H1 (cell line): Measurements from ENCODE around the gene CLCA4. TPM values are rescaled to one million over a fixed set of nuclear protein-coding genes. Genes with fewer than 3 reads are reported as not detected.

Source experiments
- BCL11A ChIP-seq, 2 experiments: IDR thresholded peaks; one replicate each; pipeline ENCODE4 v1.6.1; 2011; ENCODE audit warnings: low read depth in 2 of 2, low read length in 2 of 2, mild to moderate bottlenecking in 2 of 2
- BRCA1 ChIP-seq: IDR thresholded peaks from 2 replicates; pipeline ENCODE4 v1.6.1; 2012; ENCODE audit warnings: low read depth, low read length, improper control_type of control experiment
- GTF2F1 ChIP-seq: IDR thresholded peaks from 2 replicates; pipeline ENCODE4 v1.6.1; 2012; ENCODE audit warnings: low read depth, low read length, improper control_type of control experiment, borderline replicate concordance
- SP2 ChIP-seq: IDR thresholded peaks from 2 replicates; pipeline ENCODE4 v1.6.1; 2012; ENCODE audit warnings: mild to moderate bottlenecking, low read length, inconsistent platforms
- polyA plus RNA-seq, 7 experiments: library from polyadenylated mRNA; depleted of rRNA in 3 of 7; stranded (reverse) in 5 of 7; unstranded in 2 of 7; fragments of >200 nt in 5 of 7; fragments of 200-250 nt in 2 of 7; gene quantifications; 1 replicate in 5 of 7; 2 replicates in 1 of 7; 4 replicates in 1 of 7; pipeline versions ENCODE4 v1.2.1 to v1.2.3, GENCODE V29; 2011 to 2013; ENCODE audit warnings: missing spikeins in 2 of 7, mixed read lengths in 2 of 7
- total RNA-seq: library from RNA; stranded (reverse); fragmentation: NEBNext Ultra II Directional; extraction: Animal tissue kit (Norgen Biotek cat#: 25700); gene quantifications from 2 replicates; pipeline ENCODE4 v1.2.1, GENCODE V29; 2021
- TF ChIP-seq, protein P1 (sequence below): fragments of 300-600 bp; sonication (generic); IDR thresholded peaks from 2 replicates; pipeline ENCODE4 v1.7.1; 2012; ENCODE audit warnings: low read length, moderate library complexity, mild to moderate bottlenecking, inconsistent platforms; ENCODE audit not compliant: insufficient replicate concordance
- TF ChIP-seq, protein P2 (sequence below): IDR thresholded peaks from 2 replicates; pipeline ENCODE4 v1.6.1; 2012; ENCODE audit warnings: inconsistent platforms

CLCA4 gene
- total and polyA plus RNA-seq, 2 of the 8 experiments (the other 6 are each of a cell fraction or from before 2014, with no cell fraction given): not detected

DNA sequence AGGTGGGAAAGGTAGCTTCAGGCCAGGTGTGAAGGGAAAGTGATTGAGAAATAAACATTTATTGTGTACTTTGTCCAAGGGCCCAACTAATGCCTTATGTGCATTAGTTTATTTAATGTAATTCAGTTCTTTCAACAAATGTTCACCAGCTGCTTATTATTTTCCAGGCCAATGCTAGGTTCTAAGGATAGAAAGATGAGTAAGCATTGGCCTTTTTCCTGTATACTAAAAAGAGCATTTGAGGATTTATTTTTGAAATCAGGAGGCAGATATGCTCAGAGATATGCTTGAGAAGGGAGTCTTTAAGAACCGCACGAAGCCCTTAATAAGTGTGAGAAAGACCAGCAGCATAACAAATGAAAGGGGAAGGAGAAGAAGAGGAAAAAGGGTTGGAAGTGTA lies 46.2 kb upstream of the CLCA4 start (continued):
- TF ChIP-seq, protein P1, sequence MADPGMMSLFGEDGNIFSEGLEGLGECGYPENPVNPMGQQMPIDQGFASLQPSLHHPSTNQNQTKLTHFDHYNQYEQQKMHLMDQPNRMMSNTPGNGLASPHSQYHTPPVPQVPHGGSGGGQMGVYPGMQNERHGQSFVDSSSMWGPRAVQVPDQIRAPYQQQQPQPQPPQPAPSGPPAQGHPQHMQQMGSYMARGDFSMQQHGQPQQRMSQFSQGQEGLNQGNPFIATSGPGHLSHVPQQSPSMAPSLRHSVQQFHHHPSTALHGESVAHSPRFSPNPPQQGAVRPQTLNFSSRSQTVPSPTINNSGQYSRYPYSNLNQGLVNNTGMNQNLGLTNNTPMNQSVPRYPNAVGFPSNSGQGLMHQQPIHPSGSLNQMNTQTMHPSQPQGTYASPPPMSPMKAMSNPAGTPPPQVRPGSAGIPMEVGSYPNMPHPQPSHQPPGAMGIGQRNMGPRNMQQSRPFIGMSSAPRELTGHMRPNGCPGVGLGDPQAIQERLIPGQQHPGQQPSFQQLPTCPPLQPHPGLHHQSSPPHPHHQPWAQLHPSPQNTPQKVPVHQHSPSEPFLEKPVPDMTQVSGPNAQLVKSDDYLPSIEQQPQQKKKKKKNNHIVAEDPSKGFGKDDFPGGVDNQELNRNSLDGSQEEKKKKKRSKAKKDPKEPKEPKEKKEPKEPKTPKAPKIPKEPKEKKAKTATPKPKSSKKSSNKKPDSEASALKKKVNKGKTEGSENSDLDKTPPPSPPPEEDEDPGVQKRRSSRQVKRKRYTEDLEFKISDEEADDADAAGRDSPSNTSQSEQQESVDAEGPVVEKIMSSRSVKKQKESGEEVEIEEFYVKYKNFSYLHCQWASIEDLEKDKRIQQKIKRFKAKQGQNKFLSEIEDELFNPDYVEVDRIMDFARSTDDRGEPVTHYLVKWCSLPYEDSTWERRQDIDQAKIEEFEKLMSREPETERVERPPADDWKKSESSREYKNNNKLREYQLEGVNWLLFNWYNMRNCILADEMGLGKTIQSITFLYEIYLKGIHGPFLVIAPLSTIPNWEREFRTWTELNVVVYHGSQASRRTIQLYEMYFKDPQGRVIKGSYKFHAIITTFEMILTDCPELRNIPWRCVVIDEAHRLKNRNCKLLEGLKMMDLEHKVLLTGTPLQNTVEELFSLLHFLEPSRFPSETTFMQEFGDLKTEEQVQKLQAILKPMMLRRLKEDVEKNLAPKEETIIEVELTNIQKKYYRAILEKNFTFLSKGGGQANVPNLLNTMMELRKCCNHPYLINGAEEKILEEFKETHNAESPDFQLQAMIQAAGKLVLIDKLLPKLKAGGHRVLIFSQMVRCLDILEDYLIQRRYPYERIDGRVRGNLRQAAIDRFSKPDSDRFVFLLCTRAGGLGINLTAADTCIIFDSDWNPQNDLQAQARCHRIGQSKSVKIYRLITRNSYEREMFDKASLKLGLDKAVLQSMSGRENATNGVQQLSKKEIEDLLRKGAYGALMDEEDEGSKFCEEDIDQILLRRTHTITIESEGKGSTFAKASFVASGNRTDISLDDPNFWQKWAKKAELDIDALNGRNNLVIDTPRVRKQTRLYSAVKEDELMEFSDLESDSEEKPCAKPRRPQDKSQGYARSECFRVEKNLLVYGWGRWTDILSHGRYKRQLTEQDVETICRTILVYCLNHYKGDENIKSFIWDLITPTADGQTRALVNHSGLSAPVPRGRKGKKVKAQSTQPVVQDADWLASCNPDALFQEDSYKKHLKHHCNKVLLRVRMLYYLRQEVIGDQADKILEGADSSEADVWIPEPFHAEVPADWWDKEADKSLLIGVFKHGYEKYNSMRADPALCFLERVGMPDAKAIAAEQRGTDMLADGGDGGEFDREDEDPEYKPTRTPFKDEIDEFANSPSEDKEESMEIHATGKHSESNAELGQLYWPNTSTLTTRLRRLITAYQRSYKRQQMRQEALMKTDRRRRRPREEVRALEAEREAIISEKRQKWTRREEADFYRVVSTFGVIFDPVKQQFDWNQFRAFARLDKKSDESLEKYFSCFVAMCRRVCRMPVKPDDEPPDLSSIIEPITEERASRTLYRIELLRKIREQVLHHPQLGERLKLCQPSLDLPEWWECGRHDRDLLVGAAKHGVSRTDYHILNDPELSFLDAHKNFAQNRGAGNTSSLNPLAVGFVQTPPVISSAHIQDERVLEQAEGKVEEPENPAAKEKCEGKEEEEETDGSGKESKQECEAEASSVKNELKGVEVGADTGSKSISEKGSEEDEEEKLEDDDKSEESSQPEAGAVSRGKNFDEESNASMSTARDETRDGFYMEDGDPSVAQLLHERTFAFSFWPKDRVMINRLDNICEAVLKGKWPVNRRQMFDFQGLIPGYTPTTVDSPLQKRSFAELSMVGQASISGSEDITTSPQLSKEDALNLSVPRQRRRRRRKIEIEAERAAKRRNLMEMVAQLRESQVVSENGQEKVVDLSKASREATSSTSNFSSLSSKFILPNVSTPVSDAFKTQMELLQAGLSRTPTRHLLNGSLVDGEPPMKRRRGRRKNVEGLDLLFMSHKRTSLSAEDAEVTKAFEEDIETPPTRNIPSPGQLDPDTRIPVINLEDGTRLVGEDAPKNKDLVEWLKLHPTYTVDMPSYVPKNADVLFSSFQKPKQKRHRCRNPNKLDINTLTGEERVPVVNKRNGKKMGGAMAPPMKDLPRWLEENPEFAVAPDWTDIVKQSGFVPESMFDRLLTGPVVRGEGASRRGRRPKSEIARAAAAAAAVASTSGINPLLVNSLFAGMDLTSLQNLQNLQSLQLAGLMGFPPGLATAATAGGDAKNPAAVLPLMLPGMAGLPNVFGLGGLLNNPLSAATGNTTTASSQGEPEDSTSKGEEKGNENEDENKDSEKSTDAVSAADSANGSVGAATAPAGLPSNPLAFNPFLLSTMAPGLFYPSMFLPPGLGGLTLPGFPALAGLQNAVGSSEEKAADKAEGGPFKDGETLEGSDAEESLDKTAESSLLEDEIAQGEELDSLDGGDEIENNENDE: no peak
- TF ChIP-seq BRCA1: no peak
- no peak for TF ChIP-seq GTF2F1
- TF ChIP-seq SP2: no peak
- TF ChIP-seq, protein P2, sequence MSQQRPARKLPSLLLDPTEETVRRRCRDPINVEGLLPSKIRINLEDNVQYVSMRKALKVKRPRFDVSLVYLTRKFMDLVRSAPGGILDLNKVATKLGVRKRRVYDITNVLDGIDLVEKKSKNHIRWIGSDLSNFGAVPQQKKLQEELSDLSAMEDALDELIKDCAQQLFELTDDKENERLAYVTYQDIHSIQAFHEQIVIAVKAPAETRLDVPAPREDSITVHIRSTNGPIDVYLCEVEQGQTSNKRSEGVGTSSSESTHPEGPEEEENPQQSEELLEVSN: no peak
- no peak for TF ChIP-seq BCL11A (IDR thresholded peaks at IDR 0.05; ENCODE audit: low read depth in 2 of 2, low read length in 2 of 2)
